Neutrophil (primary cell): Measurements from ENCODE around the gene VEZF1.

ENCODE experiments used
- H3K27ac ChIP-seq: fragments of 200-600 bp; sonication (generic); 2 replicates; pipeline ENCODE4 v1.5.1; 2016; ENCODE audit warnings: mild to moderate bottlenecking, moderate library complexity
- H3K27me3 ChIP-seq: fragments of 200-600 bp; sonication (generic); 2 replicates; pipeline ENCODE4 v1.6.0; 2016; ENCODE audit warnings: mild to moderate bottlenecking
- H3K36me3 ChIP-seq: fragments of 200-600 bp; sonication (generic); 2 replicates; pipeline ENCODE4 v1.5.1; 2017
- H3K4me1 ChIP-seq, 2 experiments: fragments of 200-600 bp in 1 of 2; sonication (generic) in 1 of 2; 1 replicate in 1 of 2; 2 replicates in 1 of 2; pipeline versions ENCODE4 v1.5.1 to v1.6.1; 2013 to 2016; ENCODE audit warnings: low read depth in 1 of 2, low read length in 1 of 2, mild to moderate bottlenecking in 1 of 2, moderate library complexity in 1 of 2; ENCODE audit not compliant: control insufficient read depth in 1 of 2, insufficient read depth in 1 of 2
- H3K4me3 ChIP-seq, 2 experiments: fragments of 200-600 bp in 1 of 2; sonication (generic) in 1 of 2; 1 replicate in 1 of 2; 2 replicates in 1 of 2; pipeline ENCODE4 v1.5.1; 2013 to 2016; ENCODE audit warnings: low read depth in 1 of 2, low read length in 1 of 2, mild to moderate bottlenecking in 1 of 2, moderate library complexity in 1 of 2
- H3K9me3 ChIP-seq: fragments of 200-600 bp; sonication (generic); 2 replicates; pipeline ENCODE4 v1.5.1; 2016
- CTCF ChIP-seq: fragments of 200-600 bp; sonication (generic); IDR thresholded peaks from 2 replicates; pipeline ENCODE4 v1.5.1; 2016; ENCODE audit warnings: antibody characterized with exemption

Gene VEZF1

GRCh38 chr17:57955183-57955931 is 32.7 kb downstream of the VEZF1 start, which contains the start of gene CUEDC1:
CUEDC1 (minus strand) TSS chr17:57955412; CDS start chr17:57885564, 69,848 bp downstream.
- peak within 1 kb of the TSS; percentile 69 for H3K27ac ChIP-seq

GRCh38 chr17:57954397-57955182 is 33.5 kb downstream of the VEZF1 start:
- peak overlapping the region; percentile 69 for H3K27ac ChIP-seq
- H3K27me3 ChIP-seq, result peaks cover 28% of the 10 kb centered on the region
- no peak for TF ChIP-seq CTCF
- H3K9me3 ChIP-seq, result no peaks in the 10 kb centered on the region
- H3K36me3 ChIP-seq, result no peaks in the 10 kb centered on the region
- H3K4me1 ChIP-seq, result peaks cover 34 to 51% of the 10 kb centered on the region in 2 experiments
- H3K4me3 ChIP-seq, result peak overlapping the region; percentile 65 to 71

More at GRCh38 chr17:57955183-57955931, 32.7 kb downstream of the VEZF1 start, which contains the start of gene CUEDC1:
- Histone ChIP-seq H3K27me3 (peaks cover 28% of the 10 kb centered on the region), H3K4me3 (peak within 1 kb of the TSS; percentile 70 to 71), H3K9me3 (no peaks in the 10 kb centered on the region), H3K36me3 (no peaks in the 10 kb centered on the region), H3K4me1 (peaks cover 27 to 43% of the 10 kb centered on the region in 2 experiments)
- peak; percentile 80 for TF ChIP-seq CTCF

GRCh38 chr17:57953705-57954396 is 34.2 kb downstream of the VEZF1 start:
- no peak for TF ChIP-seq CTCF
- Histone ChIP-seq H3K36me3 (no peaks in the 10 kb centered on the region), H3K4me1 (peaks cover 41 to 58% of the 10 kb centered on the region in 2 experiments), H3K27ac (peak overlapping the region; percentile 33), H3K4me3 (peak overlapping the region; percentile 65 to 71), H3K27me3 (peaks cover 28% of the 10 kb centered on the region), H3K9me3 (no peaks in the 10 kb centered on the region)

GRCh38 chr17:57953219-57953618 is 34.8 kb downstream of the VEZF1 start:
- no peak overlapping the region for H3K4me3 ChIP-seq
- TF ChIP-seq CTCF, result no peak
- peak overlapping the region; percentile 33 for H3K27ac ChIP-seq
- H3K27me3 ChIP-seq, result peaks cover 28% of the 10 kb centered on the region
- peaks cover 47 to 64% of the 10 kb centered on the region in 2 experiments for H3K4me1 ChIP-seq
- H3K9me3 ChIP-seq, result no peaks in the 10 kb centered on the region
- H3K36me3 ChIP-seq, result no peaks in the 10 kb centered on the region

GRCh38 chr17:57949649-57950048 is 38.4 kb downstream of the VEZF1 start:
- Histone ChIP-seq H3K36me3 (no peaks in the 10 kb centered on the region), H3K4me3 (no peak overlapping the region), H3K4me1 (peaks cover 65 to 84% of the 10 kb centered on the region in 2 experiments), H3K9me3 (no peaks in the 10 kb centered on the region), H3K27ac (peak overlapping the region; percentile 54), H3K27me3 (peaks cover 3% of the 10 kb centered on the region)
- TF ChIP-seq CTCF, result no peak
